H1 (cell line): ENCODE data around the gene TTYH2. TPM values are rescaled to one million over a fixed set of nuclear protein-coding genes. Genes with fewer than 3 reads are reported as not detected.

Experiments
- CTCF ChIA-PET: fragments of 300-600 bp; sonication (Branson Sonifier 250); formaldehyde crosslinking; loops from one replicate; lab custom pipeline; 2021; ENCODE audit not compliant: partially characterized antibody; lab: Charles Lee
- POLR2A ChIA-PET: fragments of 300-600 bp; sonication (Branson Sonifier 250); formaldehyde crosslinking; loops from one replicate; lab custom pipeline; 2021; ENCODE audit warnings: inconsistent platforms; ENCODE audit not compliant: partially characterized antibody; lab: Charles Lee
- DNase-seq, 2 experiments: peaks; one replicate each; pipeline versions ENCODE4 v3.0.0 to v3.0.0-alpha.2; 2010 to 2022; ENCODE audit warnings: low spot score in 2 of 2, low read depth in 1 of 2, mixed read lengths in 1 of 2
- FAIRE-seq: peaks from 2 replicates; lab custom pipeline; 2011; peaks lifted over from hg19 to GRCh38; lab: Jason Lieb, UNC
- H2AFZ ChIP-seq: 2 replicates; pipeline ENCODE4 v1.8.1; 2012; ENCODE audit warnings: low read length, inconsistent platforms
- H2AK5ac ChIP-seq: 2 replicates; pipeline ENCODE4 v1.6.1; 2013; ENCODE audit warnings: low read depth, low read length
- H2BK120ac ChIP-seq: replicated peaks from 2 replicates; pipeline ENCODE3; 2013; ENCODE audit warnings: low read depth, low read length, inconsistent platforms
- H2BK12ac ChIP-seq: 2 replicates; pipeline ENCODE4 v1.6.1; 2013; ENCODE audit warnings: low read depth, low read length
- H2BK15ac ChIP-seq: 2 replicates; pipeline ENCODE4 v1.6.1; 2013; ENCODE audit warnings: low read length
- H2BK20ac ChIP-seq: 2 replicates; pipeline ENCODE4 v1.6.1; 2013; ENCODE audit warnings: low read length
- H2BK5ac ChIP-seq: 2 replicates; pipeline ENCODE4 v1.6.1; 2013; ENCODE audit warnings: low read depth, low read length
- H3K14ac ChIP-seq: 2 replicates; pipeline ENCODE4 v1.6.1; 2013; ENCODE audit warnings: inconsistent platforms; ENCODE audit not compliant: insufficient read length
- H3K18ac ChIP-seq: 2 replicates; pipeline ENCODE4 v1.6.1; 2013; ENCODE audit warnings: low read length; ENCODE audit errors: extremely low read depth
- H3K23ac ChIP-seq: 2 replicates; pipeline ENCODE4 v1.6.1; 2013; ENCODE audit warnings: inconsistent platforms; ENCODE audit not compliant: insufficient read length
- H3K23me2 ChIP-seq: 2 replicates; pipeline ENCODE4 v1.6.1; 2013; ENCODE audit warnings: low read depth, low read length
- H3K27ac ChIP-seq: 2 replicates; pipeline ENCODE4 v1.6.1; 2011; ENCODE audit warnings: low read depth, low read length, inconsistent platforms
- H3K27me3 ChIP-seq, 4 experiments: replicated peaks in 1 of 4; 1 replicate in 1 of 4; 2 replicates in 3 of 4; pipeline versions ENCODE4 v1.6.1 to v1.8.1; 2011 to 2013; ENCODE audit warnings: low read length in 3 of 4, mild to moderate bottlenecking in 3 of 4, inconsistent platforms in 2 of 4, mixed read lengths in 2 of 4, moderate library complexity in 1 of 4; ENCODE audit not compliant: control insufficient read depth in 3 of 4, insufficient read depth in 3 of 4; ENCODE audit errors: extremely low read depth in 1 of 4
- H3K36me3 ChIP-seq, 4 experiments: 2 replicates each; pipeline versions ENCODE4 v1.6.1 to v1.8.1; 2011 to 2013; ENCODE audit warnings: mild to moderate bottlenecking in 4 of 4, low read length in 3 of 4, moderate library complexity in 2 of 4, control low read depth in 1 of 4, inconsistent platforms in 1 of 4; ENCODE audit not compliant: insufficient read depth in 4 of 4, control insufficient read depth in 2 of 4
- H3K4ac ChIP-seq: replicated peaks from 2 replicates; pipeline ENCODE3; 2013; ENCODE audit warnings: low read length, low read depth, mixed read lengths, inconsistent platforms; ENCODE audit not compliant: insufficient read length
- H3K4me1 ChIP-seq, 4 experiments: replicated peaks in 1 of 4; 1 replicate in 1 of 4; 2 replicates in 3 of 4; pipeline versions ENCODE4 v1.6.1 to v1.8.1; 2011 to 2013; ENCODE audit warnings: low read length in 3 of 4, inconsistent platforms in 2 of 4, mixed read lengths in 1 of 4; ENCODE audit not compliant: insufficient read depth in 4 of 4, control insufficient read depth in 3 of 4
- H3K4me2 ChIP-seq, 2 experiments: 2 replicates each; pipeline versions ENCODE4 v1.6.1 to v1.8.1; 2011 to 2013; ENCODE audit warnings: low read depth in 2 of 2, low read length in 2 of 2, control low read depth in 1 of 2, inconsistent platforms in 1 of 2, mild to moderate bottlenecking in 1 of 2; ENCODE audit not compliant: insufficient read depth in 1 of 2
- H3K4me3 ChIP-seq, 4 experiments: fragments of 200-600, 300-600 bp in 1 of 4; sonication (generic), shearing (Covaris generic), sonication (Bioruptor Twin) in 1 of 4; 2 replicates each; pipeline versions ENCODE4 v1.5.1 to v1.8.1; 2011 to 2016; ENCODE audit warnings: low read length in 4 of 4, low read depth in 3 of 4, control low read depth in 2 of 4, inconsistent platforms in 2 of 4, mild to moderate bottlenecking in 2 of 4, mixed read lengths in 1 of 4, moderate library complexity in 1 of 4; ENCODE audit not compliant: insufficient read depth in 2 of 4; ENCODE audit errors: extremely low read depth in 1 of 4
- H3K56ac ChIP-seq: replicated peaks from 2 replicates; pipeline ENCODE3; 2013; ENCODE audit warnings: low read depth, mild to moderate bottlenecking, mixed read lengths, low read length, inconsistent platforms; ENCODE audit not compliant: insufficient read length
- H3K79me1 ChIP-seq: 2 replicates; pipeline ENCODE4 v1.6.1; 2013; ENCODE audit warnings: low read depth, low read length, control low read depth
- H3K79me2 ChIP-seq, 2 experiments: 2 replicates each; pipeline versions ENCODE4 v1.6.1 to v1.8.1; 2012 to 2013; ENCODE audit warnings: low read length in 2 of 2, mild to moderate bottlenecking in 2 of 2, inconsistent platforms in 1 of 2; ENCODE audit not compliant: insufficient read depth in 2 of 2, control insufficient read depth in 1 of 2
- H3K9ac ChIP-seq, 4 experiments: replicated peaks in 1 of 4; 1 replicate in 1 of 4; 2 replicates in 3 of 4; pipeline versions ENCODE4 v1.6.1 to v1.8.1; 2011 to 2013; ENCODE audit warnings: low read depth in 3 of 4, low read length in 3 of 4, control low read depth in 2 of 4, mild to moderate bottlenecking in 2 of 4, moderate library complexity in 2 of 4, inconsistent platforms in 1 of 4; ENCODE audit errors: extremely low read depth in 1 of 4
- H3K9me3 ChIP-seq, 2 experiments: 2 replicates each; pipeline versions ENCODE4 v1.6.1 to v1.8.1; 2012 to 2013; ENCODE audit warnings: mild to moderate bottlenecking in 2 of 2, moderate library complexity in 2 of 2, control low read depth in 1 of 2, inconsistent platforms in 1 of 2, low read depth in 1 of 2, low read length in 1 of 2, mixed read lengths in 1 of 2; ENCODE audit not compliant: insufficient read depth in 2 of 2
- H4K20me1 ChIP-seq, 2 experiments: replicated peaks in 1 of 2; 2 replicates each; pipeline versions ENCODE3 to v1.8.1; 2011 to 2013; ENCODE audit warnings: inconsistent platforms in 2 of 2, low read length in 2 of 2, mild to moderate bottlenecking in 1 of 2; ENCODE audit not compliant: insufficient read depth in 2 of 2, control insufficient read depth in 1 of 2
- H4K5ac ChIP-seq: 2 replicates; pipeline ENCODE4 v1.6.1; 2013; ENCODE audit warnings: low read length, low read depth, mixed read lengths, inconsistent platforms; ENCODE audit not compliant: insufficient read length
- H4K8ac ChIP-seq: 2 replicates; pipeline ENCODE4 v1.8.0; 2013; ENCODE audit warnings: mild to moderate bottlenecking, moderate library complexity, low read length, inconsistent platforms; ENCODE audit not compliant: insufficient read depth; ENCODE audit errors: extremely low read depth
- H4K91ac ChIP-seq: replicated peaks from 2 replicates; pipeline ENCODE3; 2013; ENCODE audit warnings: low read length, mixed read lengths, inconsistent platforms; ENCODE audit not compliant: insufficient read length
- ASH2L ChIP-seq: fragments of 200-600, 300-600 bp; sonication (generic); IDR thresholded peaks from one replicate; pipeline ENCODE4 v1.7.1; 2017; ENCODE audit warnings: low read length
- GABPA ChIP-seq: IDR thresholded peaks from 2 replicates; pipeline ENCODE4 v1.6.1; 2011; ENCODE audit warnings: mild to moderate bottlenecking, low read length, moderate library complexity, borderline replicate concordance; ENCODE audit not compliant: insufficient read depth
- JUND ChIP-seq: IDR thresholded peaks from 2 replicates; pipeline ENCODE4 v1.6.1; 2011; ENCODE audit warnings: mild to moderate bottlenecking, improper control_type of control experiment, low read length
- KDM5A ChIP-seq: fragments of 200-600 bp; IDR thresholded peaks from 2 replicates; pipeline ENCODE4 v1.7.1; 2012; ENCODE audit warnings: mild to moderate bottlenecking, low read length, inconsistent platforms, mixed read lengths
- RXRA ChIP-seq: IDR thresholded peaks from 2 replicates; pipeline ENCODE4 v1.6.1; 2011; ENCODE audit warnings: low read depth, mild to moderate bottlenecking, low read length, moderate library complexity; ENCODE audit not compliant: insufficient read depth
- SP1 ChIP-seq: IDR thresholded peaks from 2 replicates; pipeline ENCODE4 v1.6.1; 2011; ENCODE audit warnings: low read depth, low read length
- WGBS, 2 experiments: shearing (Covaris generic) in 1 of 2; methylation state at CpG; one replicate each; pipeline versions ENCODE4 v1.1.6 to v1.1.7; 2013 to 2015; ENCODE audit warnings: low lambda C conversion rate in 2 of 2, mixed read lengths in 2 of 2, inconsistent platforms in 1 of 2, low coverage in 1 of 2, missing lambda C conversion rate in 1 of 2; ENCODE audit not compliant: insufficient replicate concordance in 2 of 2, insufficient coverage in 1 of 2, insufficient read length in 1 of 2; ENCODE audit errors: extremely low coverage in 1 of 2, missing lambda C conversion rate in 1 of 2; 5-methylcytosine and 5-hydroxymethylcytosine counted together
- polyA plus RNA-seq, 7 experiments: library from polyadenylated mRNA; depleted of rRNA in 3 of 7; stranded (reverse) in 5 of 7; unstranded in 2 of 7; fragments of >200 nt in 5 of 7; fragments of 200-250 nt in 2 of 7; gene quantifications; 1 replicate in 5 of 7; 2 replicates in 1 of 7; 4 replicates in 1 of 7; pipeline versions ENCODE4 v1.2.1 to v1.2.3, GENCODE V29; 2011 to 2013; ENCODE audit warnings: missing spikeins in 2 of 7, mixed read lengths in 2 of 7
- total RNA-seq: library from RNA; stranded (reverse); fragmentation: NEBNext Ultra II Directional; extraction: Animal tissue kit (Norgen Biotek cat#: 25700); gene quantifications from 2 replicates; pipeline ENCODE4 v1.2.1, GENCODE V29; 2021

Gene TTYH2
- total and polyA plus RNA-seq, 2 of the 8 experiments (the other 6 are each of a cell fraction or from before 2014, with no cell fraction given): 3.2 to 9.2 TPM

GRCh38 chr17:74282587-74283370 is 69.4 kb downstream of the TTYH2 start:
- Histone ChIP-seq H4K91ac (no peak overlapping the region), H4K20me1 (no peaks in the 10 kb centered on the region), H3K79me1 (no peaks in the 10 kb centered on the region), H2BK120ac (no peak overlapping the region), H2BK15ac (no peak overlapping the region), H3K9ac (no peak overlapping the region), H2BK12ac (no peak overlapping the region), H3K9me3 (no peaks in the 10 kb centered on the region), H3K4me1 (peaks cover 0 to 6% (median 4%) of the 10 kb centered on the region in 4 experiments; a peak in 3 of 7 replicates), H2AK5ac (no peak overlapping the region), H4K8ac (no peak overlapping the region), H3K14ac (no peak overlapping the region), H3K4ac (no peak overlapping the region), H3K23me2 (peaks cover 5% of the 10 kb centered on the region; the same call in 1 of the 2 replicates), H3K79me2 (no peaks in the 10 kb centered on the region), H2AFZ (no peak overlapping the region), H3K4me2 (no peak overlapping the region), H3K4me3 (no peak overlapping the region), H4K5ac (no peak overlapping the region), H3K56ac (no peak overlapping the region), H2BK5ac (no peak overlapping the region), H3K36me3 (no peaks in the 10 kb centered on the region), H3K18ac (no peak overlapping the region), H3K27me3 (no peaks in the 10 kb centered on the region), H3K27ac (no peak overlapping the region), H2BK20ac (no peak overlapping the region), H3K23ac (no peak overlapping the region)
- POLR2A ChIA-PET: interaction anchor here (0.7 to 1.2 kb wide), 3 partner anchors 10 to 79 kb away, joined by 3 to 4 read pairs (median 3); no protein-coding TSS in a partner anchor
- CTCF ChIA-PET: interaction anchor here (0.6 to 9.1 kb wide), 10 partner anchors 7 to 250 kb away, joined by 3 to 106 read pairs (median 4); partner anchors contain the start of genes DNAI2 and GPR142
- no peak for FAIRE-seq
- TF ChIP-seq GABPA (no peak), JUND (no peak), KDM5A (no peak), ASH2L (no peak), SP1 (no peak), RXRA (no peak)
- no peak for DNase-seq
- 83% methylated on average over 9 of the region's 9 CpGs; no CpG with 5 or more reads in 1 of the 2 experiments for WGBS, 2 experiments
